ENCODE measurements around the gene CCDC51. TPM values are rescaled to one million over a fixed set of nuclear protein-coding genes. Genes with fewer than 3 reads are reported as not detected.

Gene CCDC51
- total and polyA plus RNA-seq, 2 of the 13 experiments (the other 11 are each of a cell fraction or from before 2014, with no cell fraction given) = 18.1 to 29.4 TPM

DNA sequence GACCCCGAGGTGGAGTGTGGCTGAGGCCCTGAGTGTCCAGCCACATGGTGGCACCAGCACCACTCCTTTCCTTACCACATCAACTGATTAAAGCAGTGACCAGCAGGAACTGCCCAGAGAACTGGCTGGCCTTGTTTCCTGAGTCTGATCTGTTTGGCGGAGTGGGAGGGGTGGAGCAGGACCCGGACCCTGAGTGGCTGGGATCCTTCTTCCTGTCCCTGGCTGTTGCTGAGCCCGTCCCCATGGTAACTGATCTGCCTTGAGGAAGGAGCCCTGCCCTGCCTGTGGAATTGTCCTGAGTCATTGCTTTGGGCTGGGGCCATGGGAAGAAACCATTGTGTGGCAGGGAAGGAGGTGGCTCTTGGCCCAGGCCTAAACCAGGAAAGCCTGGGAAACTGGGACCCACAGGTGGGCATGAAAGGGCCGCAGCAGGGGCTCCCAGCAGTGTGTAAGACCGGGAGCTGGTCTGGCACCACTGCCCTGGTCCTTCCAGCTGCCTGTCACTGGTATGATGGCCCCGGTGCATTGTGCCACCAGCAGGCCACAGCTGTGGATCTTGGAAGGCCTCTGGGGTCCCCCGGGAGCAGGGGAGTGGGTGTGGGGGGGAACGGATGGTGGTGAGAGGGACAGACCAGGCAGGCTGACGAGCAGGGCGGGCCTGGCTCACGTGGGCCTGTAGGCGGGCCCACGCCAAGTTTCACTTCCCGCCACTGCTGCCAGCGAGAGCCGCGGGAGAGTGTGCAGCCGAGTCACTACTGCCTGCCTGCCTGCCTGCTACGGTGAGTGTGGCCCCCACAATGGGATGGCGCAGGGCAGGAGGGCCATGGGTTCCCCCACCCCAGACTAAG lies 25.8 kb upstream of the CCDC51 start (continued):
- TF ChIP-seq, protein P1, sequence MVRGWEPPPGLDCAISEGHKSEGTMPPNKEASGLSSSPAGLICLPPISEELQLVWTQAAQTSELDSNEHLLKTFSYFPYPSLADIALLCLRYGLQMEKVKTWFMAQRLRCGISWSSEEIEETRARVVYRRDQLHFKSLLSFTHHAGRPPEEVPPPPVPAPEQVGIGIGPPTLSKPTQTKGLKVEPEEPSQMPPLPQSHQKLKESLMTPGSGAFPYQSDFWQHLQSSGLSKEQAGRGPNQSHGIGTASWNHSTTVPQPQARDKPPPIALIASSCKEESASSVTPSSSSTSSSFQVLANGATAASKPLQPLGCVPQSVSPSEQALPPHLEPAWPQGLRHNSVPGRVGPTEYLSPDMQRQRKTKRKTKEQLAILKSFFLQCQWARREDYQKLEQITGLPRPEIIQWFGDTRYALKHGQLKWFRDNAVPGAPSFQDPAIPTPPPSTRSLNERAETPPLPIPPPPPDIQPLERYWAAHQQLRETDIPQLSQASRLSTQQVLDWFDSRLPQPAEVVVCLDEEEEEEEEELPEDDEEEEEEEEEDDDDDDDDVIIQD (CRISPR knock-in tag; IDR thresholded peaks at IDR 0.05; ENCODE audit: low read depth) = peak; percentile 53; the same call in 1 of the 2 replicates
- TF ChIP-seq DNMT1 (CRISPR knock-in tag; IDR thresholded peaks at IDR 0.05) (no peak), ZNF563 (CRISPR knock-in tag; IDR thresholded peaks at IDR 0.05) (no peak), ZNF615 (CRISPR knock-in tag; IDR thresholded peaks at IDR 0.05; ENCODE audit: borderline replicate concordance) (no peak), MED8 (CRISPR knock-in tag; IDR thresholded peaks at IDR 0.05; ENCODE audit: insufficient replicate concordance) (no peak), ZFP36L2 (CRISPR knock-in tag; IDR thresholded peaks at IDR 0.05) (no peak), ZNF30 (CRISPR knock-in tag; IDR thresholded peaks at IDR 0.05) (no peak), HMG20A (CRISPR knock-in tag; IDR thresholded peaks at IDR 0.05; ENCODE audit: borderline replicate concordance) (no peak), TCF7L2 (IDR thresholded peaks at IDR 0.05; ENCODE audit: low read depth, low read length) (no peak), POLR2AphosphoS2 (IDR thresholded peaks at IDR 0.05; ENCODE audit: low read depth, low read length) (no peak), ZNF441 (CRISPR knock-in tag; IDR thresholded peaks at IDR 0.05; ENCODE audit: borderline replicate concordance) (0 out of 2 replicates have a peak, but pooled peaks have one; percentile 40), FOSL1 (CRISPR knock-in tag; IDR thresholded peaks at IDR 0.05; ENCODE audit: borderline replicate concordance) (no peak), CCAR2 (optimal IDR thresholded peaks at IDR 0.05; ENCODE audit: low read depth, low read length) (no peak)
- TF ChIP-seq, protein P2, sequence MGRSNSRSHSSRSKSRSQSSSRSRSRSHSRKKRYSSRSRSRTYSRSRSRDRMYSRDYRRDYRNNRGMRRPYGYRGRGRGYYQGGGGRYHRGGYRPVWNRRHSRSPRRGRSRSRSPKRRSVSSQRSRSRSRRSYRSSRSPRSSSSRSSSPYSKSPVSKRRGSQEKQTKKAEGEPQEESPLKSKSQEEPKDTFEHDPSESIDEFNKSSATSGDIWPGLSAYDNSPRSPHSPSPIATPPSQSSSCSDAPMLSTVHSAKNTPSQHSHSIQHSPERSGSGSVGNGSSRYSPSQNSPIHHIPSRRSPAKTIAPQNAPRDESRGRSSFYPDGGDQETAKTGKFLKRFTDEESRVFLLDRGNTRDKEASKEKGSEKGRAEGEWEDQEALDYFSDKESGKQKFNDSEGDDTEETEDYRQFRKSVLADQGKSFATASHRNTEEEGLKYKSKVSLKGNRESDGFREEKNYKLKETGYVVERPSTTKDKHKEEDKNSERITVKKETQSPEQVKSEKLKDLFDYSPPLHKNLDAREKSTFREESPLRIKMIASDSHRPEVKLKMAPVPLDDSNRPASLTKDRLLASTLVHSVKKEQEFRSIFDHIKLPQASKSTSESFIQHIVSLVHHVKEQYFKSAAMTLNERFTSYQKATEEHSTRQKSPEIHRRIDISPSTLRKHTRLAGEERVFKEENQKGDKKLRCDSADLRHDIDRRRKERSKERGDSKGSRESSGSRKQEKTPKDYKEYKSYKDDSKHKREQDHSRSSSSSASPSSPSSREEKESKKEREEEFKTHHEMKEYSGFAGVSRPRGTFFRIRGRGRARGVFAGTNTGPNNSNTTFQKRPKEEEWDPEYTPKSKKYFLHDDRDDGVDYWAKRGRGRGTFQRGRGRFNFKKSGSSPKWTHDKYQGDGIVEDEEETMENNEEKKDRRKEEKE (IDR thresholded peaks at IDR 0.05) = no peak
- TF ChIP-seq, protein P3, sequence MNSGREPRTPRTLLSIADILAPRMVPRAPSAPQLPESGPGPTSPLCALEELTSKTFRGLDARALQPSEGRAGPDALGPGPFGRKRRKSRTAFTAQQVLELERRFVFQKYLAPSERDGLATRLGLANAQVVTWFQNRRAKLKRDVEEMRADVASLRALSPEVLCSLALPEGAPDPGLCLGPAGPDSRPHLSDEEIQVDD (CRISPR knock-in tag; IDR thresholded peaks at IDR 0.05; ENCODE audit: borderline replicate concordance) = no peak
- TF ChIP-seq, protein P4, sequence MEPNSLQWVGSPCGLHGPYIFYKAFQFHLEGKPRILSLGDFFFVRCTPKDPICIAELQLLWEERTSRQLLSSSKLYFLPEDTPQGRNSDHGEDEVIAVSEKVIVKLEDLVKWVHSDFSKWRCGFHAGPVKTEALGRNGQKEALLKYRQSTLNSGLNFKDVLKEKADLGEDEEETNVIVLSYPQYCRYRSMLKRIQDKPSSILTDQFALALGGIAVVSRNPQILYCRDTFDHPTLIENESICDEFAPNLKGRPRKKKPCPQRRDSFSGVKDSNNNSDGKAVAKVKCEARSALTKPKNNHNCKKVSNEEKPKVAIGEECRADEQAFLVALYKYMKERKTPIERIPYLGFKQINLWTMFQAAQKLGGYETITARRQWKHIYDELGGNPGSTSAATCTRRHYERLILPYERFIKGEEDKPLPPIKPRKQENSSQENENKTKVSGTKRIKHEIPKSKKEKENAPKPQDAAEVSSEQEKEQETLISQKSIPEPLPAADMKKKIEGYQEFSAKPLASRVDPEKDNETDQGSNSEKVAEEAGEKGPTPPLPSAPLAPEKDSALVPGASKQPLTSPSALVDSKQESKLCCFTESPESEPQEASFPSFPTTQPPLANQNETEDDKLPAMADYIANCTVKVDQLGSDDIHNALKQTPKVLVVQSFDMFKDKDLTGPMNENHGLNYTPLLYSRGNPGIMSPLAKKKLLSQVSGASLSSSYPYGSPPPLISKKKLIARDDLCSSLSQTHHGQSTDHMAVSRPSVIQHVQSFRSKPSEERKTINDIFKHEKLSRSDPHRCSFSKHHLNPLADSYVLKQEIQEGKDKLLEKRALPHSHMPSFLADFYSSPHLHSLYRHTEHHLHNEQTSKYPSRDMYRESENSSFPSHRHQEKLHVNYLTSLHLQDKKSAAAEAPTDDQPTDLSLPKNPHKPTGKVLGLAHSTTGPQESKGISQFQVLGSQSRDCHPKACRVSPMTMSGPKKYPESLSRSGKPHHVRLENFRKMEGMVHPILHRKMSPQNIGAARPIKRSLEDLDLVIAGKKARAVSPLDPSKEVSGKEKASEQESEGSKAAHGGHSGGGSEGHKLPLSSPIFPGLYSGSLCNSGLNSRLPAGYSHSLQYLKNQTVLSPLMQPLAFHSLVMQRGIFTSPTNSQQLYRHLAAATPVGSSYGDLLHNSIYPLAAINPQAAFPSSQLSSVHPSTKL (CRISPR knock-in tag; IDR thresholded peaks at IDR 0.05) = peak; percentile 43
- TF ChIP-seq, protein P5, sequence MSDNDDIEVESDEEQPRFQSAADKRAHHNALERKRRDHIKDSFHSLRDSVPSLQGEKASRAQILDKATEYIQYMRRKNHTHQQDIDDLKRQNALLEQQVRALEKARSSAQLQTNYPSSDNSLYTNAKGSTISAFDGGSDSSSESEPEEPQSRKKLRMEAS (IDR thresholded peaks at IDR 0.05) = no peak
- TF ChIP-seq, protein P6, sequence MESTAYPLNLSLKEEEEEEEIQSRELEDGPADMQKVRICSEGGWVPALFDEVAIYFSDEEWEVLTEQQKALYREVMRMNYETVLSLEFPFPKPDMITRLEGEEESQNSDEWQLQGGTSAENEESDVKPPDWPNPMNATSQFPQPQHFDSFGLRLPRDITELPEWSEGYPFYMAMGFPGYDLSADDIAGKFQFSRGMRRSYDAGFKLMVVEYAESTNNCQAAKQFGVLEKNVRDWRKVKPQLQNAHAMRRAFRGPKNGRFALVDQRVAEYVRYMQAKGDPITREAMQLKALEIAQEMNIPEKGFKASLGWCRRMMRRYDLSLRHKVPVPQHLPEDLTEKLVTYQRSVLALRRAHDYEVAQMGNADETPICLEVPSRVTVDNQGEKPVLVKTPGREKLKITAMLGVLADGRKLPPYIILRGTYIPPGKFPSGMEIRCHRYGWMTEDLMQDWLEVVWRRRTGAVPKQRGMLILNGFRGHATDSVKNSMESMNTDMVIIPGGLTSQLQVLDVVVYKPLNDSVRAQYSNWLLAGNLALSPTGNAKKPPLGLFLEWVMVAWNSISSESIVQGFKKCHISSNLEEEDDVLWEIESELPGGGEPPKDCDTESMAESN (CRISPR knock-in tag; conservative IDR thresholded peaks at IDR 0.05) = 0 out of 2 replicates have a peak, but pooled peaks have one; percentile 20

Measured in HepG2 (cell line).